Medulla oblongata (tissue), 1 donor: ENCODE results near the gene TWIST2.

Experiments used
- DNase-seq: peaks from one replicate; pipeline ENCODE4 v3.0.0-alpha.2; 2015; ENCODE audit errors: extremely low spot score

TWIST2 gene

GRCh38 chr2:238847841-238848690 lies at the start of gene TWIST2:
TWIST2 (plus strand) TSS chr2:238848085; CDS start chr2:238848216, 131 bp downstream.
- peak; percentile 48 for DNase-seq

DNA sequence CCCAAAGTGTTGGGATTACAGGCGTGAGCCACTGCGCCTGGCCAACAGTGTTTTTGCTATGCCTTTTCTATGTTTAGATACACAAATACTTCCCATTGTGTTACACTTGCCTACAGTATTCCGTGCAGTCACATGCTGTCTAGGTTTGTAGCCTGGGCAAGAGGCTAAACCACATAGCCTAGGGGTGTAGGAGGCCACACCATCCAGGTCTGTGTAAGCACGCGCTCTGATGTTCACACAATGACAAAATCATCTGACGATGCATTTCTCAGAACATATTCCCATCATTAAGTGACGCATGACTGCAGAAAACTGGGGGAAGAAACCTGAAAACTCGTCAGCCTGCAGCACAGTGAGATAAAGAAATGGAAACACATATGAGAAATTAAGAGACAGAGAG lies 46.1 kb upstream of the TWIST2 start:
- DNase-seq = no peak

DNA sequence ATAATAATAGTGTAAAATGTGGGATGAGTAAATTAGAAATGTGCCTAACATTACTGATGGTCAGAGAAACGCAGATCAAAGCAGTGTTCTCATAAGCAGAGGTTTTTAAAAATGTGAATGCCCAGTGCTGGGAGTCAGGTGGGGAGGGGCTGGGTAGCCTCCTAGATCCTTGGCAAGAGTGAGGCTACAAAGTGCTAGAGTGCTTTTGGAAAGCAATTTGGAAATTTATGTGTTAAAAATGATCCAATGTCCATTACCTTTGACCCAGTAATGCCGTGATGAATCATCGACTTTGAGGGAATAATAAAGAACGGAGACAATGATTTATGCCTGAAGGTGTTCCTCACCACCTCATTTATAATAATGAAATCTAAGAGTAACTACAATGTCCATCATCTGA lies 44.9 kb upstream of the TWIST2 start:
- DNase-seq = no peak

DNA sequence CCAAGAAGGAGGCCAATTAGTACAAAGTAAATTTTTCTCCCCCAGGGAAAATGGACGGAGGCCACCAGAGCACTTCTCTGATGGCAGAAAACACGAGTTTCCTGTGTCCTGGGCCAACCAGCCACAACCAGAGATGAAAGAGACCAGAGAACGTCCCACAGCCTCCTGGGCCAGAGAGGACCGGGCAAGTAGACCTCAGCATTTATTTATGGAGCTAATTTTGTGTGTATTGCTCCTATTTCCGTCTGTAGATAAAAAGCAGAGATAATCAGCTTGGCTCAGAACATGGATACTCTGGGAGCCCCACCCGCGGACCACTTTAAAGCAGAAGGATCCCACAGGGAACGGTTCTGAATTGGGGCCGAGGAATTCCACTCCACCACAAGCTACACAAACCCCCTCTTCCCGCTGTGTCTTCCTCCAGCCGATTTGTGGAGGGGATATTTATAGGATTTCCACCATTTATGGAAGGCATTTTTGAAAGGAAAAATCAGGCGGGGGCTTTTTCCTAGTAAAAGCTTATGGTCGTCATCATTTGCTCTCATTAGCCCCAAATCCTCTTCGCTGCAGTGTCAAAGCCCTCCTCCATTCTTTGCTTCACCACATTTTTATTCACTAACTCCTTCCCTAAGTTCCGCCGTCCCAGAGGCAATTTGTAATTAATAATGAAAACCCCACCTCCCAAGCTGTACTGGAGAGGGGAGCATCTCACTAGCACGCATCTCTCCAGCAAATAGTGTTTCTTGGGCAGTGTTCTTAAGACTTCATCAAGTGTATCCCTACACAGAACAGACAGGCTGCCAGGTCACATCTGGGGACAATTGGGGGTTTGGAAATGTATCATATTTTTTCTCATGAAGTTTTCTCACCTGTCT lies 43.7 kb upstream of the TWIST2 start:
- no peak for DNase-seq

DNA sequence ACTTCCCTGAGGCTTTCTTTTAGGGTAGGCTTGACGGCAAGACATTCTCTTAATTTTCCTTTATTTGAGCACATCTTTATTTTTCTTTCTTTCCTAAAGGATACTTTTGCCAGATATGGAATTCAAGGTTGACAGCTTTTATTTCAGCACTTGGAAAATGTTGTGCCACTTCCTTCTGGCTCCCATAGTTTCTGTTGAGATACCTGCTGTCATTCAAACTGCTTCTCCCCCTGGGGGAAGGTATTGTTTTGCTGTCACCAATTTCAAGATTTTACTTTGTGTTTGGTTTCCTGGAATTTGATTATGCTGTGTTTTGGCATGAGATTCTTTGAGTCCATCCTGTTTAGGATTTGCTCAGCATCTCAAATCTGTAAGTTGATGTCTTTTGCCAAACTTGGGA lies 39.1 kb upstream of the TWIST2 start:
- no peak for DNase-seq

- no peak for DNase-seq
Measured at GRCh38 chr2:238810321-238810720, 37.6 kb upstream of the TWIST2 start.

GRCh38 chr2:238811293-238811692 lies 36.6 kb upstream of the TWIST2 start:
- no peak for DNase-seq

DNA sequence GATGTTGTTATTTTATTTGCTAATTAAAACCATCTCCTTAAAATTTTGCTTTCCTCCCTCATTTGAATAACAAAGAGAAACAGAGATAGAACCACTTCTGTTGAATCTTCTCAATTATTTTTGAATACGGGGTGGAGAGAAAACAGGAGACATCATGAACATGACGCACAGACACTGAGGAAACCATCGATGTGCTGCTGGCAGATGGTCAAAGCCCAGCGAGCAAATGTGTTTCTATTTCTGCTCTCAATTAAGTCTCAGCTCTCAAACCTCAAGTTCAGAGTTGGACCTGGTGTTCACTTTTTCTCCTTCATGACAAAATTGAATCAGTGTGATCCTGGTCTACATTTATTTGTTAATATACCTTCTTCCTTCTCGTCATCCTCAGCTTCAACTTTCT lies 36.1 kb upstream of the TWIST2 start:
- no peak for DNase-seq

DNA sequence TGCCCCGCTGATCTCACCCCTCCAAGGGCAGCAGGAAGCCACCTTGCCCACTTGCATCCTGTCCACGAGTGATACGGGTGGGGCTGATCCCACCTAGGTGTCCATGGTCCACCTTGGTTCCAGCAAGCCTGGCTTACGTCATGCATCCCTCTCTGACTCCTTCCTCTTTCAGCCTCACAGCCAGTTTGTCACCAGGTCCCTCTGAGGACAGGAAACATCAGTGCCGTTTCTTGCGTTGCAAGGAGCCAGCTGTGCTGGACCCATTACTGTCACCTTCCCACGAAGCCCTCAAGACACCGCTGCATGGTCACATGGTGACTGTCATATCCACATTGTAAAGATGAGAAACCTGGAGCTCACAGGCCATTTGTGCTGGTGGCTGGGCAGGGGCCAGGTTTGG lies 34.8 kb upstream of the TWIST2 start:
- no peak for DNase-seq

DNA sequence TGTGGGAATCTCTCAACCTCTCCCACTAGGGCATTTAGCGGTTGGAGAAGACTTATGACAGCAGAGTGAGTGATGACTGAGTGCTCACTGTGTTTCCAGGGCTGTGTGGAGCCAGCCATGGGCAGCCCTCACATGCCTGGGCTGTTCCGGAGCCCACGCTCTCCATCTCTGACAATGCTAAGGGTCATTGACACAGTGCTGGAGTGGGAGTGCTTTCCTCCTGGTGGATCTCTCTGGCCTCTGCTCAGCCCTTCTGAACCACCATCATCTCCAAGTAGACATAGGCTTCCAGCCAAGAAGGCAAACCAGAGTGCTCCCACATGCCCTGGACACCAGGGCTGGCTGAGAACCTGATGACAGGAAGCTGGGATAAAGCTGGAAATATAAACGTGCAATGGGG lies 33.1 kb upstream of the TWIST2 start:
- DNase-seq = no peak

DNA sequence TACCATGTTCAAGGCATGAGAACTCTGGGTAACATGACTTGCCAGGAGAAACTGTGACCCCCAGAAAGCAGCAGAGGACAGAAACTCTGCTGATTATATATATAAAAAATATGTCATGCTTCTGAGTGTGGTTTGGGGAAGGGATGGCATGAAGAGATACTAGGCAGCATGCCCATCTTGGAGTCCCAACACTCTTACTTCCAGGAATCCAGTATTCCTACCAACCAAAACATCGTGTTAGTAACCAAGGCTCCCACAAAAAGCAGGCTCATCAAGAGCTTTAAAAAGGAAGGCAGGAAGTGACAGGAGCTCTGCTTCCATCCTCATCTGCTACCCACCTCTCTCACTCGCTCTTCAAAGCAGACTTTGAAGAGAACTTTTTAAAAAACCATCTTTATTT lies 31.6 kb upstream of the TWIST2 start:
- no peak for DNase-seq

- DNase-seq = no peak
Measured at GRCh38 chr2:238817382-238817781, 30.5 kb upstream of the TWIST2 start.

DNA sequence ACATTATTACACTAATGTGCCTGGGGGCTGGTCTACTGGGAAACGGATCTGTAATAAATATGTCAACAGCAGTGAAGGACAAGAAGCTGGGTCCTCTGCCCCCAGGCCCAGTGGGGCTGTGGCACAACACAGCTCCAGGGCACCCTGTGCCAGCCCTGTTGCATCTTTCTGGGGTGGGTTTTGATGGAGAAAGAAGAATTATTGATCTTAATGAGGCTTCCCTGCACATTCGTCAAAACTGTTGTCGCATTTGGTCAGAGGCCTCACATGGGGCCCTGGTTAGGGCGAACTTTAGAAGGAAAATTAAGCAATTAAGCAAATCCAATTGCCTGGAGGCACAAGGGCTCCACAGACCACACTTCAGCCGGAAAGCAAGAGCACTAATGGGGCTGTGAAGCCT lies 30.0 kb upstream of the TWIST2 start:
- no peak for DNase-seq

GRCh38 chr2:238818561-238818960 lies 29.3 kb upstream of the TWIST2 start:
- no peak for DNase-seq

DNA sequence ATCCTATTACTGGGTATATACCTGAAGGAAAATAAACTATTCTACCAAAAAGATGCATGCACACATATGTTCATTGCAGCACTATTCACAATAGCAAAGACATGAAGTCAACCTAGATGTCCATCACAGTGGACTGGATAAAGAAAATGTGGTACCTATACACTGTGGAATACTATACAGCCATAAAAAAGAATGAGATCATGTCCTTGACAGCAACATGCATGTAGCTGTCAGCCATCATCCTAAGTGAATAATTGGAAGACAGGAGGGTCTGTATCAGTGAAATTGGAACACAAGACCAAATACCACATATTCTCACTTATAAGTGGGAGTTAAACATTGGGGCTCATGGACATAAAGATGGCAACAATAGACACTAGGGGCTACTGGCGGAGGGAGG lies 27.7 kb upstream of the TWIST2 start:
- DNase-seq = no peak

GRCh38 chr2:238820916-238821315 lies 27.0 kb upstream of the TWIST2 start:
- DNase-seq = no peak

DNA sequence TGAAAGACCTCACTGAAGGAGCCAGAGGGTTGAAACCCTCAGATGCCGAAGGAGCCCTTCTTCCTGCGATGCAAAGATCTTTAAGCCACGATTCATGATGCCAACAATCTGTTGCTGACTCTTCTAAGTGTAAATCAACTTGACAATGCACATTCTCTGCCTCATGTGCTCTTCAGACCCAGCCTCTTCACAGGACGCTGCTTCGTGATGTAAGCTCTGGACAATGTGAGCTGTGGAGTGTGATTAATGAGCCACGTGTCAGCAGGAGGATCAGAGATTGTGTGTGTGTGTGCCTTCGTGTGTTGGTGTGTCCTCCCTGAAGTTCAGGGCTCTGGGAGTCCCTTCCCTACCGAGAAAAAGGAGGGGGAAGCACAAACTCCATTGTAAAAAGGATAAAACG lies 26.5 kb upstream of the TWIST2 start:
- no peak for DNase-seq

DNA sequence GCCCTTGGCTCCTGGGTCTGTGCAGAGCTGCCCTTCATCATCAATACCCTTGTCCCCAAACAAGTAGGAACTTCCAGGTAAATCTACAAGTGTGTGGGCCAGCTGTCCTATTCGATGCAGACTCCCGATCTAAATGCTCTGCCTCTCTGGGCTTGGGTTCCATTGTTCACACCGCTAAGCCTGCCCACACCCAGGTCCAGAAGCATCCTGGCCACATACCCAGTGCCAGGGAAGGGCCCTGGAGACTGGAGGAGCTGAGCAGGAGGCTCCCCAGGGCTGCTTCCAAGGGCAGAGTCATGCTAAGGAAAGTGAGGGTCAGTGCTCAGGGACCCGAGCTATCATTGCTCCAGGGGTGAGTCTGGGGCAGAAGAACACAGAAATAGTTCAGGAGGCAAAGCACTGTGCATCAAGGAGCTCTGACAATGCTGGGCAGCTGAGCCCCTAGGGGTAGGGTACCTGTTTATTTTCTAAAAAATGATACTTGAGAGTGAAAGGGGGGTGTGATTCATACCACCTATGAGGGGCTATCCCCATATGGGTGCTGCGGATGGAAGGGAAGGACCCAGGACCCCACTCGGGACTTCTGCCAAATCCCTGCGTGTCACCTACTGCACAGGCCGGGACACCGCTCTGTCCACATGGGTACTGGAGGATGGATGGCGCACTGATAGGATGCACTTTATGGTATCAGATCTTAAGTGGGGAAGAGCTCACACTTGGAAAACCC lies 25.8 kb upstream of the TWIST2 start:
- DNase-seq = no peak

- no peak for DNase-seq
Measured at GRCh38 chr2:238822955-238823354, 24.9 kb upstream of the TWIST2 start.

- no peak for DNase-seq
Measured at GRCh38 chr2:238831177-238831576, 16.7 kb upstream of the TWIST2 start.

DNA sequence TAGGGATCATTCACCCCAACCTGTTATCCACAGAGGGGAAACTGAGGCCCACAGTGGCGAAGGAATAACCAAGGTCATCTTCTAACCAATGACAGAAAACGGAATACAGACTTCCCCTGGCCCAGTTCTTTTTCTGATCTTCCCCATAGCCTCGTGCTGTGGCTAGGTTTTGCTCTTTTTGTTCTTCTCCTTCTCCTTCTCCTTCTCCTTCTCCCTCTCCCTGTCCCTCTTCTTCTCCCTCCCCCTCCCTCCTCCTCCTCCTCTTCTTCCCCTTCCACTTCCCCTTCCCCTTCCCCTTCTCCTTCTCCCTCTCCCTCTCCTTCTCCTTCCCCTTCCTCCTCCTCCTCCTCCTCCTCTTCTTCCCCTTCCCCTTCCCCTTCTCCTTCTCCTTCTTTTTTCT lies 12.9 kb upstream of the TWIST2 start:
- no peak for DNase-seq

GRCh38 chr2:238835726-238836301 lies 12.1 kb upstream of the TWIST2 start:
- DNase-seq = no peak
